ENCODE measurements around the gene POLG.

Gene POLG

DNA sequence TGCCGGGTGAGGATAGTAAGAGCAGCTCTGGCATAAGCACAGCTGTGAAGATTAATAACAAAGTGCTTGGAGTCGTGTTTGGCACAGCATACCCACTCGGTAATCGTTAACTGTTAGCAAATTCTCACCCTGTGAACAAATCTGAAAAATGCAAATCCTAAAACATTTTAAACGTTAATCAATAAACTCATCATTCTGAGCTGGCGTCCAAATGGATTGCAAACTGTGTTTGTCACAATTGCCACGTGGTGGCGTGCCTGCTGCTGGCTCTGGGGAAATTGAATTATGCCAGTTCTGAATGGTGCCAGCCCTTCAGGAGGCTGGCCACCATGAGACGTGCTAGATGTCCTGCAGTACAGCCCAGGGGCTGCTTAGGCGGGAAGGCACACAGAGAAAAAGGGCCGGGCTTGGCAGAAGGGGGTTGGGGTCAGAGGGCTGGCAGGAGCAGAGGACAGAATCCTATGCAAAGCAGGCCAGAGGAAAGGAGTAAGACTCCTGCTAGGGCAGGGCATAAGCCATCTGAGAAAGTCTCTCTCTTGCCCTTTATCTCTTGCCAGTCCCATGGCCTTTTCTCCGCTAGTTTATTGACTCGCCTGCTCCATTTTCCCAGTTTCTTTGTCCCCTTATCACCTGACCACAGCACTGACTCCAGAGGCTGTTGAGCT lies 22.1 kb upstream of the POLG start:
- no peak for DNase-seq (ENCODE audit: low read depth)

DNA sequence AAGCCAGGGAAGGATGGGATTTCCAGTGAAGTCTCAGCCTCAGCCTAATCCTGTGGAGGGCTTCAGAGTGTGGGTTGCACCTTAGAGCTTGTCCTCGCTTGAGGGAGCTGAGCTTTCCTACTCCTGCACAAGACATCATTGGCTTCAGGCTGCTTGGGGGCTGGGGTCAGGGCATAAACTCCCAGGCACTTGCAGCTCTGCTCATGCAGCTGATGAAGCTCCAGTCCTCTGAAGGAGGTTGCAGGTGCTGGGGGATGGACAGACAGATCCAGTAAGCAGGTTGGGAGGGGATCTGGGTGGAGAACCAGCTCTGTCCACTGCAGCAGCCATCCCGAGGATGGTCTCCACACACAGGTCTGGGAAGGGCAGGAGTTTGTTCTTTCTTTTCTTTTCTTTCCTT lies 19.4 kb upstream of the POLG start:
- no peak for DNase-seq (ENCODE audit: low read depth)

DNA sequence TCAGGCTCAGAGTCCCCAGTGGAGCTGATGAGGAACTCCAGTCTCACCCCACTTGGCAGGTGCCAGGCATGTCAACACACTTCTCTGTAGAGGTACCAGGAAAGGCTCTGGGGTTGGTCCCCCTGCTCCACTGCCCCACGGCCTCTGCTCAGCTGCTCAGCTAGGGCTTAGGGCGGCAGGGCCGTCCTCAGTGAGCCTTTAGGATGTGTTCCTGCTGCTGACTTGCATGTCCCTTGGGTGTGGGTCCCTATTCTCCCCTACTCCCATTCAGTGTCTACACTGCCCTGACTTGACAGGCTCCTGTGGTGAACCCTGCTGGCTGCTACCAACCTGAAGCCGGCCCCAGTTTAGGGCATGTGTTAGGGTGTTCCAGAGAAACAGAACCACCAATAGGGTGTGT lies 17.9 kb upstream of the POLG start:
- DNase-seq (ENCODE audit: low read depth) = no peak

DNA sequence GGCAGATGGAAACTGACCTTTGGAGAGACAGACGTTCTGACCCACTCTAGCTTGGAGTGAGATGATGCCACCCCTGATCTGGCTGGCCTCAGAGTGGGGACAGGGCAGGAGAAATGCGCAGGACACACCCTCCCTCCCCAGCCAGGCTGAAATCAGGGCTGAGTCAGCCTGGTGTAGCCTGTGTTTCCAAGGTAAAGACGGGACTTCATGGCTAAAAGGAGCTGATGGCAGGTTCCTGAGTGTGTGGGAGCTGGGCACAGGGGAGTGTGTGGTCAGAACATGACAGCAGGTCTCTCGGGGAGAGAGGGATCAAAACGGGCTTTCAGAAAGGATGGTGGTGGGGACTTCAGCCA lies 14.6 kb upstream of the POLG start:
- DNase-seq (ENCODE audit: low read depth) = no peak

DNA sequence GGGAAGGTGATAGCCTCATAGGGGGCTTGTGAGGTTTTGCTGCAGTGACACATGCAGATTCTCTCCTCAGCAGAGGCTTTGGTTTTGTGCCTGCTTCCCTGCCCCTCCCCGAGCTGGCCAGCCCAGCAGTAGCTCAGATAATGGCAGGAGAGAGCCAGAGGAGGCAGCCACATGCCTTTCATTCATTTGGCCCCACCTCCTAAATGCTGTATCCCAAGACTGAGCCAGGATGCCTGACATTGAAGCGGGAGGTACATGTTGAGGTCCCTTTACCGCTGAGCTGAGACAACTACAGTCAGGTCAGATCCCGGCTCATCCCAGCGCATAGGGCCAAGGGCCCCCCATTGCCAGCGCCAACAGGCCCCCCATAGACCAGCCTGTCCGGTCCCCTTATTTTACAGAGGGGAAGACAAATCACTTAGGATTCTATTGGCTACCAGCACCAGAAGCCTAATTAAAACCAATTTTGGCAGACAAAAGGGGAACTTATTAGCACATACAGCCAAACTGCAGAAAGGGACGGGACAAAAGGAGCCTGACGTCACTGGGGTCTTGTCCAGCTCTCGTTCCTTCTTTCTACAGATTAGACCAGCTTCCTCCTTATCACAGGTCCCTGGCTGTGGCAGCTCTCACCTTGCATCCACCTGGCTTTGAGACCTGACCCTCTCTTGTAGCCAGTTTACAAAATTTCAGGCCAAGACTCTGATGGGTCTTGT lies 12.1 kb upstream of the POLG start:
- no peak for DNase-seq (ENCODE audit: low read depth)

DNA sequence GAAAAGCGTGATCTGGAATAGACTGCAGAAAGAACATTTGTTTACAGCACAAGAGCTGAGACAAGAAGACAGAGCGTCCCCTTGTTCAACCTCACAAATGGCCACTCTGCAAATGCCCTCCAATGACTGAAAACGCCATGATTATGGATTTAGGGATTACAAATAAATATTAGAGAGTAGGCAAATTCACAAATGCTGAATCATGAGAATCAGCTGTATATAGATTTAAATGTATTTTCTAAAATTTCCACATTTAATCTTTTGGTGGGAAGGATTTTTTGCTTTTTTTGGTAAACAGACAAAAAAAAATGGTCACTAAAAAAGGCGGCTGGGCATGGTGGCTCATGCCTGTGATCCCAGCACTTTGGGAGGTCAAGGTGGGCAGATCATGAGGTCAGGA lies 10.6 kb upstream of the POLG start:
- DNase-seq (ENCODE audit: low read depth) = no peak

DNA sequence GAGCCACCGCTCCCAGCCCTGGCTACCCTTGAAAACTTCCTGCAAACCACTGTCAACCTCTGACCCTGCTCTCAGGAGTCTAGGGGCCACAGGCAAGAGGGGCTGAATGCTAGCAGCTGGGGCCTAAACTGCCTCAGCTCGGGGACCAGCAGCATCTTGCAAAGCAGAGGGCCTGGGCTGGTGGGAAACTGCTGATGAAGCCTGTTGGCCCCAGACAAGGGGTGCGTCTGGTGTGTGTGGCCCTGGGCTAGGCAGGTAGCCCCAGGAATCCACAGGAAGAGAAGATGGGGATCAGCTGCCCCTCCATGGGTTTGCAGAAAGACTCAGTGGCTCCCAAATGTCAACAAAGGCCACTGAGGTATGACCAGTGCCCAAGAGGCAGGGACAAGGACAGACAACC lies 8.2 kb upstream of the POLG start:
- DNase-seq (ENCODE audit: low read depth) = no peak

DNA sequence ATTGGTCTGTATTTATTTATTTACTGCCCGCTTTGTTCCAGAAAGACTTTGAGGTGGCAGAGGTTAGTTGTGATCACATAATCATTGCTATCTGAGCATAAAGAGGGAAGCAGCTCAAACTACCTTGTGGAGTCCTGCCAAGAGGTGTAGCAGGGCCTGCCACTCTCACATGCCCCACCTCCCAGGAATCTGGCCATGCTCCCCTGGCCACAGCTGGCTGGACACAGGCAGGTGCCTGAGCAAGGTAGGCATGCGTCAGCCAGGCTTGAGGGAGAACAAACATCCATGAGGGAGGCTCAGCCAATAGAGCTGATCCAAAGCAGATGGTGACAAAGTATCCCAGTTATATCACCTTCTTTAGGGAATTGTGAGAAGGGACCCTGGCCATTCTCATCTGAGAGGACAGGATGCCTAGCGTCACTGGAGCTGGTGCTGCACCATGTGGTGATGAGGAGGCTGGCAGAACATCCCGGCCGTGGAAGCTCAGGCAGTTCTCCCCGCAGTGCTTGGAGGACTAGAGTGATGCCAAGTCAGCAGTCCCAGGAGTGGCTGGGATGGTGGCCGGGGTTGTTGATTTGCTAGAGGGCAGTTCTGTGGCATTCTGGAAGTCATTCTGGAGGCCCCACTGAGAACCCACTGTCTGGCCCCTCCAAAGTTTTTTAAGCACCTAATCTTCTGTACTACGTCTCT lies 6.8 kb upstream of the POLG start:
- no peak for DNase-seq (ENCODE audit: low read depth)

DNA sequence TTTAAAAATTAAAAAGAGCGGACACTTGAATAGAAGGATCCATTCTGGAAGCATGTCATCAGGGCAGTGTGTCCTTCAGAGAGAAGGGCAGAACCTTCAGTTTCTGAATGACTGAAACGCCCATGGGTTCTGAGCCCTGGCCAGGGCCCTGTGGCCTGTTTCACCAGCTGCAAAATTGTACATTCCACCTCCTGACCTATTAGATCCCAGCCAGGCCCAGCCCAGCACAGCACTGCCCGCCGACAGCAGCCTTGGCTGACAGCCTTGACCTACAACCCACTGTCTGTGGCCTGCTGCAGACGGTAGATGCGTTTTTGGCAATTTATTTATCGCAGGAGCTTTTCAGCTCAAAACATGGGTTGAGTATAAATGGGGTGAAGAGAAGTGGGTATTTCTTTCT lies 5.9 kb upstream of the POLG start:
- DNase-seq (ENCODE audit: low read depth) = no peak

DNA sequence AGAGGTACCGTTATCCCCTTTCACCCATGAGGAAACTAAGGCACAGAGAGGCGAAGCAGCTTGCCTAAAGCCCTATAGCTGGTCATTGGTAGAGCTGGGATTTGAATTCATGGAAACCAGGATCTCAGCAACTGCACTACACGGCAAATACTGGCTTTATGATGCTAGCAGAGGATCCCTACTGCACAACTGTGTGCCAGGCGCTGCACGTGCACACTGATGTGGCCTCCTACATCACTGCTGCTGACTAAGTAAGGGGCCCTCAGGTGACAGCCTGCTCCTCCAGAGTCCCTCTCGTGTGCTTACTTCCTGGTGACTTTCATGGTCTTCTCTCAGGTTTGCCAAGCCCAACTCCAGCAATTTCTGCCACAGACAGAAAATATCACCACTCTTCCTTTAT lies 3.4 kb upstream of the POLG start:
- no peak for DNase-seq (ENCODE audit: low read depth)

DNA sequence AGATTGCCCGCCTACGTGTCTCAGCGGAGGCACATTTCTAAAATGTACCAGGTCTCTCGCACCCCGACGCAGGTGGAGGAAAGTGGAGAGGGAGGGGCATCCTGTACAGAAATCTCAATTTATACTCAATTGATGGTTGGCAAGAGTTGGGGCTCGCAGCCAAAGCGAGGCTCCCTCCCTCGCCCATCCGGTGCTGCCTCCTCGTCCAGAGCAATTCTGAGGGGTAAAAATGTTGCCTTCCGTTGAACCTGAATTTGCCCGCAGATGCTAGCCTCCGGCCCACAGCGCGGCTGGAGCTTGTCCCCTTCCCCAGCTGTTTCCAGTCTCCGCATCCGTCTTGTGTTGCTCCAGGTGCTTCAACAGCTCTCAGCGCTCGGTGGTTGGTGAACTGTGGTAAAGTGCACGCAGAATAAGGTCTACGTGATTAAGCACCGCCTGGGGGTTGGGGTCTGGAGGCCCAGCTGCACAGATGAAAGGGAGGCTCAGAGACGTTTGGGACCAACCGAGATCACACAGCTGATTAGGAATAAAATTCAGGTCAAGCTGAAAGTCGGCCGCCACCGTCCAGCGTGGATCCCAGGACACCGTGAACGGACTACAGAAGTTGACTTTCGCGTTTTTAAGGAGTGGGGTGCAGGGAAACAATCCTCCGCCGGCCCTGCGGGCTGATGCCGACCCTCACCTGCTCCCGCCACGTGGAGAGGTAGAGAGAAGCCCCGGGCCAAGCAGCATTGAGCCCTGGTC lies 846 bp upstream of the POLG start:
- DNase-seq (ENCODE audit: low read depth) = no peak

DNA sequence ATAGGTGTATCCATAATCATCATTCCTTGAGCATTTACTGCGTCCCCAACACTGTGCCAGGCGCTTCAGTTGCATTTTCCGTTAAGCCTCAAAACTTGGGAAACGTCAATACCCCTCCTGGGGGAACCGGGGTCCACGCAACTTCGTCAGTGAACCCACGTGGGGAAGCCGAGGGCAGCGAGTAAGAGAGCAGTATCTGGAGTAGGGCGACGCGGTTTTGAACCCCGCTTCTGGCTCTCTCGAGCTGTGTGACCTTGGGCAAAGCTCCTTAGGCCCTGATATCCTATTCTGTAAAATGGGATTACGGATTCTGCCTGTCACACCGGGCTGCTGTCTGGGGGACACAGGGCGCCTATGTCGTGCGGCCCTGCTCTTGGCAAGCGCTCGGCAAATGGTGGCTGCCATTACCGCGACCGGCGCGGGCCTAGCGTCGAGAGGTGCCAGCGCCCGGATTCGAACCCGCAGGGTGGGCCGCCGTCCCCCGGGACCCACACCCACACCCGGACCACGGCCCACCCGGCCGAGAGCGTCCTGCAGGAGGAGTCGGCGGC lies 590 bp downstream of the POLG start:
- DNase-seq (ENCODE audit: low read depth) = no peak

DNA sequence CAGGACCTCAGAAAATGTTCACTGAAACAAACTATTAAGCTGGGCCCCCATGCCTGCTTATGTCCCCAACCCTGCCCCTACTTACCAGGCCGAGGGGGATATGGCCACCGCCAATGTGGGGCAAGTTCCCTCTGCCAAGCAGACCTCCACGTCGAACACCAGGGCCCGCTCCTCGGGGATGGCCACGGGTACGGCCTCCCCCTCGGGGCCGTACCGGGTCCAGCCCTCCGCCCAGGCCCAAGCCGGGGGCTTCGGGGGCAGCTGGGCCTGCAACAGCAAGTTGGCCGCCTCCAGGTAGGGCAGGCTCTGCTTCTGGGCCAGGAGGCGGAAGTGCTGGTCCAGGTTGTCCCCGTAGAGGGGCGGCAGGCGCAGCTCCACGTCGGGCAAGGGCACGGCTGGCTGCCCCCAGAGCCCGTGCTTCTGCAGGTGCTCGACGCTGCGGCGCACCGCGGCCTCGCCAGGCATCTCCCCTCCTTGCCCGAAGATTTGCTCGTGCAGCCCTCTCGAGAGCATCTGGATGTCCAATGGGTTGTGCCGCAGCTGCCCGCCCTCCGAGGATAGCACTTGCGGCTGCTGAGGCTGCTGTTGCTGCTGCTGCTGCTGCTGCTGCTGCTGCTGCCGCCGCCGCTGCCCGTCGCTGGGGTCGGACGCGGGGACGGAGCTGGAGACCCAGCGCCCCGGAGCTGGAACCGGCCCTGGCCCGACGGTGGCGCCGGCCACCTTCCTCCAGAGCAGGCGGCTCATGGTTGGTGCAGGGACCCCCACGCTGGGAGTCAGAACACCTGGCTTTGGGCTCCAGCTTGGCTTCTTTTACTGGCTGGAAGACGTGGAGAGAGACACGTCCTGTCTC lies 1.4 kb downstream of the POLG start:
- no peak for DNase-seq (ENCODE audit: low read depth)

DNA sequence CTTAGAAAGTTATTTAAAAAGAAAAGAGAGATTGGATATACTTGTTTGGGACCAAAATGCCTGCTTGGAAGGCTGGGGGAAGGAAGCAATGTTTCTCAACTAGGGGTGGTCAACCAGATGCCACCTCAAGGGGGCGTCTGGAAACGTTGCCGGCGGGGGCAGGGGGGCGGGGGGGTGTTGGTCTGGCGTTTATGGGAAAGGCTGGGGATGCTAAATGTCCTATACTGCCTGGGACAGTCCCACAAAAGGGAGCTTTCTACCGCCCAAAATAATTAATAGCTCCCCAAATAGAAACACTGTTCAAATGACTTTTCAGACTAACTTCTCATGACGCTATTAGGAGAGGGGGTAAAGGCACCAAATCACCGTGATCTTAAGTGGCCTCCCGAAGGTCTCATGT lies 2.2 kb downstream of the POLG start:
- DNase-seq (ENCODE audit: low read depth) = no peak

DNA sequence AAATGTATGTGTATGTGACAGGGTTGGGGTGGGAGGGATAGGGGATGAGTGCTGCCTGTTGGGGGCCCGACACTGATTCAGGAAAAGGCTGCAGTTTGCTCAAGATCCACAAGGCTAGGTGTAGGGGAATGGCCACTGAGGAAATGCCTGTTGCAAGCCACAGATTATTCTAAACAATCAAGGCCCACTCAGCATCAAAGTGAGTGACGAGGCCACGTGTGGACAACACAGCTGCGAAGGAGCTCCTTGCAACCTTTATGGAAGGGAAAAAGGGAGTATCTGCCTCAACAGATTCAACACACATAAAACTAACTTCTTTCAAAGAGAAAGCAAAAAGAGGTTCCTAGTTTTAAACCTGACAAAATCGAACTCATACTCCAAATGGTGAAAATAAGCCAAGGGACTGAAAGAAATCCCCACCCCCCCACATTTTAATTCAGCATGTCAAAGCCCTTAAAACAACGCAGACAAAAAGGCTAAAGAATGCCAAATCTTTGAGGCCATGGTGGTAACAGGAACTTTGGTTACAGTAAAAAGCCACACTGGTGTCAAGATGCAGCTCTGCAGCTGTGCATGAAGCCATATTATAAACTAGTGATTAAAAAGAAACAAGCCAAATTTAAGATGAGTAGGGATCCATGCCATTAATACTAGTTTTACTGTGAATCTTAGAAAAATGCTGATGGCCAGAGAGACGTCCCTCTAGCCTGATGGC lies 3.6 kb downstream of the POLG start:
- no peak for DNase-seq (ENCODE audit: low read depth)

DNA sequence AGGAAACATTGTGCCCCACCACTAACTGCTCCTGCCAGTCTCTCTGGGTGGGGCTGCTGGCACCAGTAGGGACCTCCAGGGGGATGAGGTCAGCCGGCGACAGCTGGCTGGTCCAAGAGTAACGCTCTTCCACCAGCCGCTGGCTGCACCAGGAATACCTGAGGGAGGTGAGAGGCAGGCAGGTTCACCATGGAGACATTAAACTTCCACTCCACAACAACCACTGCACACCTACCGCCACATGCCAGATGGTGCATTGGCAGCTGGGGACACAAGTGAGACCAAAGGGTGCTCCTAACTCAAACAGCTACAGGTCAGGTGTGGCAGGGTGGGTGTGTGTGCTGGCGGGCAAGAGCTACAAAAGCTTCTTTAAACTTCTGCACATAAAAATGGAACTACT lies 4.5 kb downstream of the POLG start:
- DNase-seq (ENCODE audit: low read depth) = no peak

DNA sequence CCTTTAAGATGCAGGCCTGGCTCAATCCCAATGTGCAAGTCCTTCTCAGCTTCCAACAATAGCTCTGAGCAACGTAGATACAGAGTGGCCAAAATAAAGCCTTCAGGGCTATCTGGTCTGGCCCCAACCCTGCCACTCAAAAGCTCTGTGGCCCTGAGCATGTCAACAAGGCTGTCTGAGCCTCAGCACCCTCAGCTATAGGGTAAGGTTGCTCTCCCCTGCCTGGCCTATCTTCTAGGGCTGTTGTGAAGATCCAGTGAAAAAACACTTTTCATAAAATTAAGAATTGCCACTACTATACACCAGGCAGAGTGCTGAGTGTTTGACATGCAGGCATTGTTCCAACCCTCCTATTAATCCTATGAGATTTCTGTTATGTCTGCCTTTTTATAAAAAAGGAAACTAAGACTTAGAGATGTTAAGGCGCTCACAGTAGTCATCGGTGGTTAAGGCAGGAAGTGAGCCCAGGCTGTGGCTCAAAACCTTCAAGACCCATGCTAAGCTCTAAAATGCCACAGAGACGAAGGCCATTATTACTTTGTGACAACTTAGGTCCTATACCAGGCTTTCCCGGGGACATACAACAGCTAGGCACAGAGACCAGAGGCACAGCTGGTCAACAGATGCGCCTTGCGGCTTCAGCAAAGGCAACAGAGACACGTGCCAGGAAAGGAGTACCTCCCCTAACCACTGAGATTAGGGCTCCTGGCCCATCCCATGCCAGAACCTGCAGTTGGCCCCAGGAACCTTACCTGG lies 5.1 kb downstream of the POLG start:
- DNase-seq (ENCODE audit: low read depth) = no peak

DNA sequence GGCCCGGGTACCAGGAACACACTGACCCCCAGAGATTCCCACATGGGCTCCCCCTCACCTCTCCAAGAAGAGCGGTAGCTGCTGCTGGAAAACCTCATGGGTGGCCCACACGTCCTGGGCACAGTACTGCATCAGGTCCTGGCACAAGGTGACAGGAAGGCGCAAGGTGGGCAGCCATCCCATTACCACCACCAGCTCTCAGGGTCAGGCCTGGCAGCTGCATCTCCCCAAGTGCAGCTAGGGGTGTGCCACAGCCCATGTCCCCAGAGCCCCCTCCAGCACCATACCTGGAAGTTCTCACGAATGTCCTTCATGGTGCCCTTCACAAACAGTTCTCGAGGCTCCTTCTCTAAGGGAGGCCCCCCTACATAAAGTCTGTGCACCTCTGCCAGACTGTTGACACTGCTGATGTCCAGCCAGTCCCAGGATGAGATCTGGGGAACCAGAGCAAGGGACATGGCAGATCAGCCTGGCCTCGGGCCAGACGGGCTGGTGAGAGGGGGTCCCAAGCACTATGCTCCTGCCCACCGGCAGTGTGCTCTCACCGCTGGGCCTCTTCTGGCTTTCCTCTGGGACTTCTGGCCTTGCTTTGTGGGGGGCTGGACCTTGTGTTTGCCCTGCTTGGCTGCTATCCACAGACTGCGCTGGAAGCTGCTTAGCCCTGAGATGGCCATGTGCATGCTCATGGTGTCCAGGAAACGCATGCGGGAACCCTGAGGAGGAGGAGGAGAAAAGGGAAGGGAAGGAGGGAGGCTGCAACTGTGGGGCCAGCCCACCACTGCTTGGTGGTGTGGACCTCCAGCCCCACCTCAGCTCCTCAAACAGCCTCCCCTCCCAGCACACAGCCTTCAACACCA lies 6.0 kb downstream of the POLG start:
- no peak for DNase-seq (ENCODE audit: low read depth)

DNA sequence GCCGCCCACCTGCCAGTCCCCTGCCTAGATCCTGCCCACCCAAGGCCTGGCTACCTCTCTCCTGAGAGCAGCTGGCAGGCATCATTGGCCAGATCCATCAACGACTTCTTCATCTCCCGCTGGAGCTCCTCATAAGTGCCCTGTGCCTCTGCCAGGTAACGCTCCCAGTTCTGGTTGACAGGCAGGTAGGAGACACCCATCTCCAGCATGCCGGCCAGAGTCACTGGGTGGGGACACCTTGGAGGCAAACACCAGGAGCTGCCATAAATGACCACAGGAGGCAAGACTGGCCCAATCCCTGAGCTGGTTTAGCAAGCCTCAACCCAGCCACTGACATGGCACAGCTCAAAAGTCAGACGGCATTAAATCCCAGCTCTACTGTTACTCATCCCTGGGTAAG lies 7.5 kb downstream of the POLG start:
- DNase-seq (ENCODE audit: low read depth) = no peak

Measured in activated T-helper 1 cell treated with Interleukin-2 at 50 U/mL for 16 hours (primary cell).